PC-9 (cell line): ENCODE results near the gene MCC. TPM values are rescaled to one million over a fixed set of nuclear protein-coding genes. Genes with fewer than 3 reads are reported as not detected.

Experiments used
- BruUV-seq: library from RNA; stranded (reverse); fragments of 400-500 nt; replicated peaks from 2 replicates; lab custom pipeline; 2021; lab: Mats Ljungman, UMichigan
- CTCF ChIA-PET: fragments of 300-600 bp; sonication (Branson Sonifier 250); formaldehyde crosslinking; loops from one replicate; lab custom pipeline; 2022; ENCODE audit warnings: antibody characterized with exemption; lab: Charles Lee
- POLR2A ChIA-PET: fragments of 300-600 bp; sonication (Branson Sonifier 250); formaldehyde crosslinking; loops from one replicate; lab custom pipeline; 2022; ENCODE audit warnings: antibody characterized with exemption; ENCODE audit not compliant: unreplicated experiment; lab: Charles Lee
- DNase-seq, 2 experiments: peaks; one replicate each; pipeline versions ENCODE4 v3.0.0 to v3.0.0-alpha.2; 2015 to 2022; ENCODE audit warnings: mixed read lengths in 1 of 2
- H2AFZ ChIP-seq: fragments of 200-600 bp; sonication (generic); 2 replicates; pipeline ENCODE4 v1.8.1; 2017; ENCODE audit warnings: antibody characterized with exemption
- H3F3A ChIP-seq: fragments of 200-600 bp; sonication (generic); 2 replicates; pipeline ENCODE4 v1.8.1; 2017; ENCODE audit warnings: antibody characterized with exemption, mild to moderate bottlenecking, low read depth; ENCODE audit not compliant: insufficient read depth
- H3K27ac ChIP-seq: fragments of 200-600 bp; sonication (generic); 2 replicates; pipeline ENCODE4 v1.6.1; 2016; ENCODE audit warnings: mixed run types
- H3K27me3 ChIP-seq: fragments of 200-600 bp; sonication (generic); 2 replicates; pipeline ENCODE4 v1.6.1; 2016; ENCODE audit warnings: low read depth, mixed run types; ENCODE audit not compliant: insufficient read depth
- H3K36me3 ChIP-seq: fragments of 200-600 bp; sonication (generic); 2 replicates; pipeline ENCODE4 v1.6.1; 2016; ENCODE audit warnings: low read depth, mixed run types
- H3K4me1 ChIP-seq: fragments of 200-600 bp; sonication (generic); replicated peaks from 2 replicates; pipeline ENCODE4 v1.6.1; 2016; ENCODE audit warnings: mixed run types; ENCODE audit not compliant: insufficient read depth
- H3K4me2 ChIP-seq: fragments of 200-600 bp; sonication (generic); 2 replicates; pipeline ENCODE4 v1.6.1; 2017; ENCODE audit warnings: mixed run types
- H3K4me3 ChIP-seq: fragments of 200-600 bp; sonication (generic); 2 replicates; pipeline ENCODE4 v1.6.1; 2016; ENCODE audit warnings: mixed run types
- H3K79me2 ChIP-seq: fragments of 200-600 bp; sonication (generic); 2 replicates; pipeline ENCODE4 v1.6.1; 2017; ENCODE audit warnings: low read depth, mixed run types
- H3K9me2 ChIP-seq: fragments of 200-600 bp; sonication (generic); 2 replicates; pipeline ENCODE4 v1.8.1; 2017; ENCODE audit warnings: mild to moderate bottlenecking; ENCODE audit not compliant: insufficient read depth
- H3K9me3 ChIP-seq: fragments of 200-600 bp; sonication (generic); 2 replicates; pipeline ENCODE4 v1.8.1; 2016; ENCODE audit warnings: low read depth; ENCODE audit not compliant: insufficient read depth
- H4K20me1 ChIP-seq: fragments of 200-600 bp; sonication (generic); 2 replicates; pipeline ENCODE4 v1.8.1; 2017; ENCODE audit not compliant: insufficient read depth
- EZH2 ChIP-seq: fragments of 200-600 bp; sonication (generic); IDR thresholded peaks from 2 replicates; pipeline ENCODE4 v1.8.0; 2017; ENCODE audit warnings: antibody characterized with exemption, low read depth
- intact Hi-C: fragments of 100-400 bp; cut with micrococcal nuclease; formaldehyde crosslinking; loops from one replicate; pipeline ENCODE4 v1.10.0; 2022; ENCODE audit not compliant: unreplicated experiment
- total RNA-seq: library from RNA; stranded (reverse); gene quantifications from 2 replicates; pipeline ENCODE4 v1.2.3, GENCODE V29; 2021
- TF ChIP-seq, protein P1 (sequence below): fragments of 200-600 bp; sonication (generic); conservative IDR thresholded peaks from 2 replicates; pipeline ENCODE4 v1.6.1; 2017; ENCODE audit warnings: mixed run types, antibody characterized with exemption, mild to moderate bottlenecking, moderate library complexity

The MCC gene
- total RNA-seq, 1 experiment from 2014 or later: 2.5 TPM

DNA sequence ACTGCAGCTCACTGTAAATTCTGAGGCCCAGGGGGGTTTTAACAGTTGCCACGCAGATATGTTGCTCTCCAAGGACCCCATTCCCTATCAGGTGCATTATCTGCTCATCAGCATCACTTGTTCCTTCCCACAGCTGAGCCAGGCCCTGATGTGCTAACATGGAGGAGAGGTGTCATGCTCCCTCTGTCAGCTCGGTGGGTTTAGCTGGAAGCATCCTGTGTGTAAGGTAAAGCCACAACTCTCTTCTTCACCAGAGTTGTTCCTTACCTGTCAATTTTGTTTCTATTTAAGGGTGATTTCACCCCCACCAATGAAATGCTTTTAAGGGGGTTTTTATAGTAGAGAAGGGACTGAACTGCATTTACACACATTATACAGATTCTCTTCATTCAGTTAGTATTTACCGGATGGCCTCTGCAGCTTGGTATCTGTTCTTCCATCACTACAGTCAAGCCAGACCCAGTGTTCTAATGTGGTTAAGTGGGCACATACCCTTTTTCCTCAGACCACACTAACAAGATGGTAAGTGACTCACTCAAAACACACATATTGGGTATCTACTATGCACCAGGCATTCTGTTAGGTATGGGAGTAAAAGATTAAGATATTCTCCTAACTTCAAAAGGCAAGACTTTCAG is 306.3 kb downstream of the MCC start:
- POLR2A ChIA-PET: no interaction called here
- Histone ChIP-seq H3K9me3 (no peaks in the 10 kb centered on the region), H2AFZ (no peak overlapping the region), H3K4me3 (no peak overlapping the region), H3K4me2 (no peak overlapping the region), H3F3A (no peaks in the 10 kb centered on the region), H3K27ac (no peak overlapping the region), H3K4me1 (no peaks in the 10 kb centered on the region), H3K79me2 (no peaks in the 10 kb centered on the region), H4K20me1 (no peaks in the 10 kb centered on the region; the same call in 1 of the 2 replicates), H3K36me3 (no peaks in the 10 kb centered on the region), H3K27me3 (no peaks in the 10 kb centered on the region), H3K9me2 (no peaks in the 10 kb centered on the region)
- no peak for TF ChIP-seq EZH2
- TF ChIP-seq, protein P1, sequence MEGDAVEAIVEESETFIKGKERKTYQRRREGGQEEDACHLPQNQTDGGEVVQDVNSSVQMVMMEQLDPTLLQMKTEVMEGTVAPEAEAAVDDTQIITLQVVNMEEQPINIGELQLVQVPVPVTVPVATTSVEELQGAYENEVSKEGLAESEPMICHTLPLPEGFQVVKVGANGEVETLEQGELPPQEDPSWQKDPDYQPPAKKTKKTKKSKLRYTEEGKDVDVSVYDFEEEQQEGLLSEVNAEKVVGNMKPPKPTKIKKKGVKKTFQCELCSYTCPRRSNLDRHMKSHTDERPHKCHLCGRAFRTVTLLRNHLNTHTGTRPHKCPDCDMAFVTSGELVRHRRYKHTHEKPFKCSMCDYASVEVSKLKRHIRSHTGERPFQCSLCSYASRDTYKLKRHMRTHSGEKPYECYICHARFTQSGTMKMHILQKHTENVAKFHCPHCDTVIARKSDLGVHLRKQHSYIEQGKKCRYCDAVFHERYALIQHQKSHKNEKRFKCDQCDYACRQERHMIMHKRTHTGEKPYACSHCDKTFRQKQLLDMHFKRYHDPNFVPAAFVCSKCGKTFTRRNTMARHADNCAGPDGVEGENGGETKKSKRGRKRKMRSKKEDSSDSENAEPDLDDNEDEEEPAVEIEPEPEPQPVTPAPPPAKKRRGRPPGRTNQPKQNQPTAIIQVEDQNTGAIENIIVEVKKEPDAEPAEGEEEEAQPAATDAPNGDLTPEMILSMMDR: no peak
- CTCF ChIA-PET: no interaction called here
- DNase-seq: no peak
- intact Hi-C loops: no loop called here
- no TSS peak for BruUV-seq

DNA sequence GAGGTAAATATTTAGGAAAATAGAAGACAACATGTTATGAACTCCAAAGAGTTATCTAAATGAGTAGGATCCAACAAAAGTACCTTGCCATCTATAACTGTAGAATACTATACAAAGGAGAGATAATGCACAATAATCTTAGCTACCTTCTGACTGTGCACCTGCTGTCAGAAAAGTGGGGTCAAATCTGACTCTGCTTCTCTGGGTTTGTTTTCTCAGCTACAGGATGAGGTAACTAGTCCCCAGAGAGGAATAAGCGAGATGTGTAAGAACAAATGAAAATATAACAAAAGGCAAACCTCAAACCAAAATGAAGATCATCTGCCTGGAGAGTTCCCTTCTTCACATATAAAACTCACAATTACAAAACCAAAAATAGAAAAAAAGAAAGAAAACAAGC is 306.8 kb downstream of the MCC start:
- H3F3A ChIP-seq: no peaks in the 10 kb centered on the region
- ChIA-PET CTCF (no interaction called here), POLR2A (no interaction called here)
- no TSS peak for BruUV-seq
- H3K27me3 ChIP-seq: no peaks in the 10 kb centered on the region
- intact Hi-C loops: no loop called here
- TF ChIP-seq, protein P1: no peak
- no peak for TF ChIP-seq EZH2
- no peaks in the 10 kb centered on the region; the same call in 1 of the 2 replicates for H4K20me1 ChIP-seq
- H3K4me1 ChIP-seq: no peaks in the 10 kb centered on the region
- no peaks in the 10 kb centered on the region for H3K36me3 ChIP-seq
- no peak overlapping the region for H3K4me3 ChIP-seq
- H2AFZ ChIP-seq: no peak overlapping the region
- H3K79me2 ChIP-seq: no peaks in the 10 kb centered on the region
- no peak for DNase-seq
- H3K9me2 ChIP-seq: no peaks in the 10 kb centered on the region
- H3K9me3 ChIP-seq: no peaks in the 10 kb centered on the region
- H3K4me2 ChIP-seq: no peak overlapping the region
- H3K27ac ChIP-seq: no peak overlapping the region

DNA sequence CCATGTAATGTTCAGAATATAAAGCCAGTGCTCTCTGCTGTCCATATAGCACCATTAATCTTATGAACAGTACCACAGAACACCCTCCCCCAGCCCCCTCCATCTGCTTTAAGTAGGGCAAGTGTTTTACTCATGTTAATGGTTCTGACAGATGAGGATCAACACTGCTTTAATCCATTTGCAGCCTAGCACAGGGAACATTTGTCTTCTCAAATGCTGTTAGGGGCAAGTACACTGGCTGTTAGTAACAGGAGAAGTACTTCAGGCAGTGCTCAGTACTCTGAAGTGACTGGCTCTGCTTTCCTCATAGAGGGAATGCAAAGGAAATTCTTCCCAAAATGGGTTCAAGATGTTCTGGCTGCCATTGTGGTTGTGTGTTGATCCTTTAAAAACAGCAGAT is 309.1 kb downstream of the MCC start:
- no peaks in the 10 kb centered on the region for H3F3A ChIP-seq
- DNase-seq: no peak
- H3K9me2 ChIP-seq: no peaks in the 10 kb centered on the region
- H3K4me2 ChIP-seq: no peak overlapping the region
- BruUV-seq: no TSS peak
- H3K4me1 ChIP-seq: no peaks in the 10 kb centered on the region
- POLR2A ChIA-PET: no interaction called here
- H3K27me3 ChIP-seq: no peaks in the 10 kb centered on the region
- H3K27ac ChIP-seq: no peak overlapping the region
- H3K79me2 ChIP-seq: no peaks in the 10 kb centered on the region
- no peaks in the 10 kb centered on the region; the same call in 1 of the 2 replicates for H4K20me1 ChIP-seq
- no peak for TF ChIP-seq EZH2
- TF ChIP-seq, protein P1: no peak
- CTCF ChIA-PET: no interaction called here
- no peak overlapping the region for H3K4me3 ChIP-seq
- intact Hi-C loops: no loop called here
- H3K9me3 ChIP-seq: no peaks in the 10 kb centered on the region
- H2AFZ ChIP-seq: no peak overlapping the region
- no peaks in the 10 kb centered on the region for H3K36me3 ChIP-seq
